Choroid plexus epithelial cell (primary cell): ENCODE data around the gene BBLN.

Source experiments
- DNase-seq: peaks from one replicate; pipeline ENCODE4 v3.0.0-alpha.2; 2010; ENCODE audit warnings: low read depth
- H3K4me3 ChIP-seq: 2 replicates; pipeline ENCODE4 v1.5.1; 2011; ENCODE audit warnings: low read depth, mild to moderate bottlenecking, control low read depth, low read length, moderate library complexity
- TF ChIP-seq, protein P1 (sequence below): conservative IDR thresholded peaks from 2 replicates; pipeline ENCODE4 v1.5.1; 2011; ENCODE audit warnings: low read depth, mild to moderate bottlenecking, control low read depth, inconsistent platforms, low read length, moderate library complexity

BBLN gene

DNA sequence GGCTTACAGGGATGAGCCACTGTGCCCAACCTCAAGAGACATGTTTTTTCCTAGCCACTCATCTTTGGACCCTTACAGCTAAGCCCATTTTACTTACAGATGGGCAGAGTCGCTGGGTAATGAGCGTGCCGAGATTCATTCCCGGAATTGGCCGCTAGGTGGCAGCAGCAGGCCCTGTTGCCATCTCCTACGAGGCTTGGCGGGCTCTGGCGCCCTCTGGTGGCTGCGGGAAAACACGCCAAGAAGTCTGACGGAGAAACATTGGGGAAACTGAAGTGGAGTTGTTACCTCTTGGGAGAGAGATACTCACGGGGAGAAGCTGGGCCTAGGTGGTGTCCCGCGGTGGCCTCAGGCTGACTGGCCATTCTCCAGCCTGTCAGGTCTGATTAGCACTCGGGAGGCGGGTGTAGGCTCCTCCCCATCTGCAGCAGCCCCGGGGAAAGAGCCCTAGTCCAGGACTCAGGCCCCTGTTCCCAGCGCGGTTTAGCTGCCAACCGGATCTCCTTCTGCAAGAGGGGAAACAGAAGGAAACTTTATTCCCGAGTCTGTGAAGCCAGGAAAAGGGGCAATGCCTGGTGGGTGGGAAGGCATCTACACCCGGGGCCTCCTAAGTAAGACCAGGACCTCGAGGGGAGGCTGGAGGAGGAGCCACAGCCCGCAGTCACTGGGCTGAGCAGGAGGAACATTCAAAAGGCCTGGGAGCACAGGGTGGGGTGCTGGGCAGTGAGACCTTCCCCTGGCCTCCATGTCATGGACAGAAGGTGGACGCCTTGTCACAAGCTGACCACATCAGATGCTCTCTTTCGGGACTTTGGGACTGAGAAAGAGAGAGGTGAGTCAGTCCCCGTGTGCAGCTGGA lies 42.2 kb upstream of the BBLN start:
- H3K4me3 ChIP-seq, result peak overlapping the region; percentile 28
- DNase-seq, result peak; percentile 91
- TF ChIP-seq, protein P1, sequence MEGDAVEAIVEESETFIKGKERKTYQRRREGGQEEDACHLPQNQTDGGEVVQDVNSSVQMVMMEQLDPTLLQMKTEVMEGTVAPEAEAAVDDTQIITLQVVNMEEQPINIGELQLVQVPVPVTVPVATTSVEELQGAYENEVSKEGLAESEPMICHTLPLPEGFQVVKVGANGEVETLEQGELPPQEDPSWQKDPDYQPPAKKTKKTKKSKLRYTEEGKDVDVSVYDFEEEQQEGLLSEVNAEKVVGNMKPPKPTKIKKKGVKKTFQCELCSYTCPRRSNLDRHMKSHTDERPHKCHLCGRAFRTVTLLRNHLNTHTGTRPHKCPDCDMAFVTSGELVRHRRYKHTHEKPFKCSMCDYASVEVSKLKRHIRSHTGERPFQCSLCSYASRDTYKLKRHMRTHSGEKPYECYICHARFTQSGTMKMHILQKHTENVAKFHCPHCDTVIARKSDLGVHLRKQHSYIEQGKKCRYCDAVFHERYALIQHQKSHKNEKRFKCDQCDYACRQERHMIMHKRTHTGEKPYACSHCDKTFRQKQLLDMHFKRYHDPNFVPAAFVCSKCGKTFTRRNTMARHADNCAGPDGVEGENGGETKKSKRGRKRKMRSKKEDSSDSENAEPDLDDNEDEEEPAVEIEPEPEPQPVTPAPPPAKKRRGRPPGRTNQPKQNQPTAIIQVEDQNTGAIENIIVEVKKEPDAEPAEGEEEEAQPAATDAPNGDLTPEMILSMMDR, result peak; percentile 100

DNA sequence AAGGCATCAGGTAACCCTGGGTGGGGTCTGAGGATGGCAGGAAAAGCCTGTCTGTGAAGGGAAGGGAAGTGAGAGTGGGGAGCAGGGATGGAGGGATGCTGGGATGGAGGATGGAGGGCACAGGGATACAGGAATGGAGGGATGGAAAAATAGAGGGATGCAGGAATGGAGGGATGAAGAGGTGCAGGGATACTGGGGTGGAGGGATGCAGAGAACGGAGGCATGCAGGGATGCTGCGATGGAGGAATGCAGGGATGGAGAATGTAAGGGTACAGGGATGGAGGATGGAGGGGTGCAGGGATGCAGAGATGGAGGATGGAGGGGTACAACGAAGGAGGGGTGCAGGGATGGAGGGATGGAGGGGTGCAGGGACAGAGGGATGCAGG lies 41.6 kb upstream of the BBLN start:
- TF ChIP-seq, protein P1, result no peak
- no peak for DNase-seq
- H3K4me3 ChIP-seq, result no peak overlapping the region

DNA sequence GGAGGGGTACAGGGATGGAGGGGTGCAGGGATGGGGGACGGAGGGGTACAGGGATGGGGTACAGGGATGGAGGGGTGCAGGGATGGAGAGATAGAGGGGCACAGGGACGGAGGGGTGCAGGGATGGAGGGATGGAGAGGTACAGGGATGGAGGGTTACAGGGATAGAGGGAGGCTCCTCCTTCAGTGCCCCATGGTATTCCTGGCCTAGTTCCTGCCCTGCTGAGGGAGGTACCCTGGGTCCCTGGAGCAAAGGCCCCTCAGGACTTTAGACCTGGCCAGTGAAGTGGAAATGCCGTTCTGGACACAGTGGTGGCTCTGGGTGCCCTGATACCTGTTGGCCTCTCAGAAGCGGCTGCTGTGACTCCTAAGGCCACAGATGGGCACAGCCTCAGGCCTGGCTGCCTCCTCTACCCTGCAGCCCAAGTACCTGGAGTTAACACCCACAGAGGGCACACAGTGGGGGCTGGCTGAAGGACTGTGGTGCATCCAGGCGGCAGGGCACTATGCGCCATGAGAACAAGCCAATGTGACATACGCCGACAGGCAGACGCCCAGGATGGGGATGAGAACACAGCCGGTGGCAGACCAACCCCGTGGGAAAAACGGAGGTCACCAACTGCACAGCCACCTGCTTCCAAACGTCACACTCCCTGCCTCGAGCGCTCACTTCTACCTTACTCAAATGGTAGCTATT lies 40.9 kb upstream of the BBLN start:
- H3K4me3 ChIP-seq, result no peak overlapping the region

DNA sequence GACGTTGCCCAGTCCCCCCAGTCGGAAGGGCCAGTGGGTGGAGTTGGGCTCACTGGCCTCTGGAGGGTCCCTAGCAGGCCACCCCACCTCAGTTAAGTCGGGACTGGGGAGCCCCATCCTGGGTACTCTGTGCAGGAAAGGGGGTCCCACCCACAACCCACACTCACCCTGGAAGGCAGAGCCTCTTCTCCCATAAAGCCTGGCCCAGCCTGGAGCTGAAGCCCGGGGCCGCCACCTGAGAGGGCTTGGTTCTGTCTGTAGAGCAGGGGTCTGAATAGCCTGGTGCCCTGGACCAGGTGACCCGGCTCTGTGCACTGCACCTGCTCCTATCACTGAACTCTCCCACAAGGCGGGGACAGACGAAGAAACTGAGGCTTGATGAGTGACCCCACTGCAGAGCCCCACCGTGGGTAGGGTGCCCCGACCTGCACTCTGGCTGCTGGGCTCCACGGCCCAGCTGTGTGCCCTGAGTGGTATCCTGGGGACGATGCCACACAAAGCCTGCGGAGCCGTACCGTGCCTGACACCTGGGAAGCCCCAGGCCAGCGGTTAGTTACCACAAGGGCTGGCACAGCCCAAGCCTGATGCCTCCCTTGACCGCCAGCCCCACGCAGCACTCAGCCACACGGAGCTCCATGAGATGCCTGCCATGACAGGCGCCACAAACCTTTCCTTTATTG lies 39.9 kb upstream of the BBLN start:
- no peak overlapping the region for H3K4me3 ChIP-seq
- TF ChIP-seq, protein P1, result no peak

More for the DNA sequence above, 40.9 kb upstream of the BBLN start:
- TF ChIP-seq, protein P1, result no peak
- DNase-seq, result no peak

DNA sequence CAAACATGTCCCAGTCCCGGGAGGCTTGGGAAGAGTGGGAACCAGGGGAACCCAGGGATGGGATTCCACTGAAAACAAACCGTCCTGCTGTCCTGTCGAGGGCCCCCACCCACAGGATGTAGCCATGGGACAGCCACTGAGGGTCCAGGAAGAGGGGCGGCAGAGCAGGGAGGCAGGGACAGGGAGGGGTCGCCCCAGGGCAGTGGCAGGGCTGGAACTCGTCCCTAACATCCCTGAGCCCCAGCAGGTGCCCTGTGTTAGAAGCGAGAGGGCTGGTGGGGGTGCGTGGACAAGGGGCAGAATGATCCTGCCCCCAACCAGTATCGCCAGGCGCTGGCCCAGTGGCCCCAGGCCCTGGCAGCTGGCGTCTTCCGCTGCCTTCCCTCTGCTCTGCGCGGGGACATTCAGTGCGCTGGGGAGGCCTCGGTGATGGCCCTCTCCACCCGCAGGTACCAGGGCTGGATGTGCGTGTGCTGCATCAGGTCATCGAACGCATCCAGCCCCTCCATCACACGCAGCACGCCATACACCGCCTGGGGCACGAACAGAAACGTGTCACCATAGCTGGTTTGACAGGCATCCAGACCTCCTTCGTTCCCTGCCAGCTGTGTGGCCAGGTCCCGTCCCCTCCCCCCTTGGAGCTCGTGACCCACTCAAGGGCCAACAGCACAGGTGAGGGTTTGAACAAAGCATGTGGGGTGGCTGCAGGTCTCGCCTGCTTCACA lies 39.2 kb upstream of the BBLN start:
- no peak overlapping the region for H3K4me3 ChIP-seq
- no peak for DNase-seq
- TF ChIP-seq, protein P1, result no peak

More for the DNA sequence above, 39.9 kb upstream of the BBLN start:
- no peak for DNase-seq

DNA sequence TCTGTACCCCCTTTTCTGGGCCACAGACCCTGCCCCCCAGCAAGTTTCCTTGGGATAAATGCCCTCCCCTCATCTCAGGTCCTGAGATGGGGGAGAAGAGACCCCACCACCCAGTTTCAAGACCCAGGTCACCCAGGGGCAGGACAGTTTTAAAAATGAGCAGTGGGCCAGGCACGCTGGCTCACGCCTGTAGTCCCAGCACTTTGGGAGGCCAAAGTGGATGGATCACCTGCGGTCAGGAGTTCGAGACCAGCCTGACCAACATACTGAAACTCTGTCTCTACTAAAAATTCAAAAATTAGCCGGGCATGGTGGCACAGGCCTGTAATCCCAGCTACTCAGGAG lies 38.6 kb upstream of the BBLN start:
- TF ChIP-seq, protein P1, result no peak
- no peak for DNase-seq
- no peak overlapping the region for H3K4me3 ChIP-seq
